Stimulated activated CD8-positive, alpha-beta memory T cell treated with anti-CD3 and anti-CD28 coated beads, Interleukin-15, amount 100 ng/mL, for 1 hour (primary cell): ENCODE measurements around the gene CEACAM21.

Experiments used
- DNase-seq: peaks from one replicate; pipeline ENCODE4 v3.0.0-alpha.2; 2020; ENCODE audit warnings: low read depth

CEACAM21 gene

DNA sequence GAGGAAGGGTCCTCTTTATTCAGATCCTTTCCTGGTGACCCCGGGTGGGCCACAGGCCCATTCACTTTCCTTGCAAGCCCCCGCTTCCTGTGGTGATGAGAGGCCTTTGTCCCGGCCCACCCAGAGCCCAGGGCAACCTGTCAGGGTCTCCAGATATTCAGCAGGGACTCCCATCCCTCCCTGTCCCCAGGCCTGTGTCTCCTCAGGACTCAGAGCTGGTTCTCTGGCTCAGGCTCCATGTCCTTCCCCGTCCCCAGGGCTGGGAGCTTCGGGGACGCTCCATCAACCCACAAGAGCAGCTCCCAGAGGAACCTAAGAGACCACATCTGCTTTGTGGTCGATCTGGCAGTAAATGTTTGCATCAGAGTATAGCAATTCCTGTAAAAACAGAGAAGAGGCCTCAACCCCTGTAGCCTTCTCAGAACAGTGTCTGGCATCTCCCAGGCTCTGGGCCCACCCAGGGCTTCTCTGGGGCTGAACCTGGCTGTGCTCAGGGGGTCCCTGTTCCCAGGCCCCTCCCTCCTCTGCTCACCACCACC, 43.1 kb downstream of the CEACAM21 start:
- DNase-seq: no peak

DNA sequence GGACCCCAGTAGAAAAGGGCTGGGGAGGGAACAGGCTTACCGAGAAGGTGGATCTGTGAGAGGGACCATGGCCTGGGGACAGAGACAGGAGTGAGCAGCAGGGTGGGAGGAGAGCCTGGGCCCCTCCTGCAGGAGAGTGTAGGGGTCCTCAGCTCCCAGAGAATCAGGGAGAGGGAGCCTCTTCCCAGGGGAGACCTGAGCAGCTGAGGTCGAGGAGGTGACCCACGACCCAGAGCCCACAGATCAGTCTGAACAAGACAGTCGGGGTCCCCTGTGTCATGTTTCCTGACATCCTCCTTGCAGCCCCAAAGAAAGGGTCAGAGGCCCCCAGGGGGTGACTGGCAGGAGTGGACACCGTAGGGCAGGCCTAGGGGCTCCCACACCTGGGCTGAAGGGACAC, 44.2 kb downstream of the CEACAM21 start:
- DNase-seq: no peak

DNA sequence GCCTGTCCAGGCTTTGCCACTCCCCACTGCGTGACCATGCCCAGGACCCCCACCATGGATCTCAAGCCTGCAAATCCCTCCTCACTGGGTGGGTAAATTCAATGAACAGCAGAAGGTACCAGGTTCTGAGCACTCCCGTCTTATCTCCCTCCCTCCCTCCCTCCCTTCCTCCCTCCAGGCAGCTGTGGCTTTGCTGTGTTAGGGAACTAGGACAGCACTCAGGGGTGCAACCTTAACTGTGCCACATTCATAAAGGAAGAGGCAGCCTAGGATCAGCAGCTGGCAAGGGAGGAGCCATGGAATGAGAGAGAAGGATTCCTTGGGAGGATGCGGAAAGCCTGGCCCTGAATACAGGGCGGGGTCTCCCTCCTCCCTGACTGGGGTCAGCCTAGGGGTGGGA, 45.3 kb downstream of the CEACAM21 start:
- no peak for DNase-seq

DNA sequence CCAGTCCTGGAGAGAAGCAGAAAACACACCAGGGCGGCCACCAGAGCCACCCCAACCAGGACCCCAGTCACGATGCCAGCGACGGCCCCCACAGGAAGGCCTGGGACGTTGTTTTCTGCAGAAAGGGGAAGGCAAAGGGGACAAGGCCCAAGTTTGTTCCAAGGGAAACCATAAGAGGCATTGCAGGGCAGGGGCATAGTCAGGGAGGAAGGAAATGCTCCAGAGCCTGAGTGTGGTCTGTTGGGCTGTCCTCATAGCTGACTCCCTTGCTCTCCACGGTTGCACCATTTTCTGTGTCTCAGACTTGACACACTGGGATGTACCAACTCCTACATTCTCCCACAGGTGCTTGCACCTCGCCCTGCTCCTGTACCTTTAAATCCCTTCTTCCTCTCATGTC, 45.7 kb downstream of the CEACAM21 start:
- DNase-seq: no peak

DNA sequence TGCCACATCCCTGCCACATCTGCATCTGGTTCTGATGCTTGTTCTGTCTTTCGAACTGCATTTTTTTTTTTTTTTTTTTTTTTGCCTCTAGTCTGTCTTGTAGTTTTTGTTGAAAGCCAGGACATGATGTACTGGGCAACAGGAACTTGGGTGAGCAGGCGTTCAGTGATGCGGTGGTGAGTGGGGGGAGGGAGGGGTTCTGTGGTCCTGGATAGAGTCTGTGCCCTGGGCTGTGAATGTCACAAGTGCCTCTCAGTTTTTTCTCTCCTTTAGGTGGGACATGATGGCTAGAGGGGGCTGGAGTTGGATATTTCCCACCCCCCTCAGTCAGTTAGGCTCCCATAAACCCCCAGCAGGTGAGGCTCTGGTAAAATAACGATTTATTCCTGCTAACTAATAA, 47.4 kb downstream of the CEACAM21 start:
- no peak for DNase-seq

DNA sequence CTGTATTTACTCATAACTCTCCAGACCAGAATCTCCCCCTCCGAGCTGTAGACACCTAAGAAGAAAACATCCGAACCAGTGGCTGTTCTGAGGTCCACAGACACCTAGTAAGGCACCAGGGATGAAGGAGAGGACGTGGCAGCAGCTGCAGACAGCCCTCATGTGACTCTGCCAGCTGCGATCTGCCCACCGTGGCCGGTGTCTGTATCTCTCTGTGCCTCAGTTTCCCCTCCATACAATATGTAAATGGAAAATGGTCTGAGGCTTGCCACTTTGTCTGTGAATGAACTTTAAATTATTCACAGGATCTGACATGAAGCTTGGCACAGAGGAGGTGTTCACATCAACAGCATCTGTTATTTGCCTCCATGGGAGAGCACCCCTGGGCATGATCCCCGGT, 48.5 kb downstream of the CEACAM21 start:
- DNase-seq: no peak

DNA sequence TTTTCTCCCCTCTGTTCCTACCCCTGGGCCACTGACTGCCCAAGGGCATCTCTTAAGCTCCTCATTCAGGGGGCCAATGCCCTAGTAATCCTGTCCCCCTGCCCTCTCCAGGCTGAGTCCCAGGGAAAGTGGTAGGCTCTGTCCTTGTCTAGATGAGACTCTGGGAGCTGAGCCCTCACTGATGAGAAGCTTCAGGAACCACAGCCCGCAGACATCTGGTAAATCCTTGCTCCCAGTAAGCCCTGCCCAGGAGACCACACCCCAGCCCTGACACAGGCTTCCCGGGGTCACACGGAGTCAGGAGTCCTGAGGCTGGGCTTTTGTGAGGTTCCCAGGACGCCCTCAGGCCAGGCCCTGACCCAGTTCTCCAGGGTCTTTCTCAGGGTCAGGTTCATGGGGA, 49.0 kb downstream of the CEACAM21 start:
- no peak for DNase-seq

DNA sequence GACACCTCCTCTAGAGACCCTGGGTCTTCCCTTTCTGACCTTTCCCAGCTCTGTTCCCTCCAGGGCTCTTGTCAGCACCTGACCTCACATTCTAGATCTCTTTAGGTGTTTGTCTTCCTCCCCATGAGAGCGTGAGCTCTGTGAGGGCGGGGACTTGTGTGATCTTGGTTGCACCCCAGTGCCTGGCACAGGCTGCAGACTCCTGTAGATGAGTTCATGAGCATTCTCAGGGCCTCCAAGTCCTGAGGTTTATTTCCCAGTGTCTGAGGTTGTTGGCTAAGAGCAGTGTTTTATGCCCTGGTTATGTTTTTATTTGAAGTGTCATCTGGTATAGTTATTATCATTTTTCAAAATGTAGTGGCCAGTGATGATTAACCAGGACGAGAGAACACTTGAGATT, 50.3 kb downstream of the CEACAM21 start:
- no peak for DNase-seq

DNA sequence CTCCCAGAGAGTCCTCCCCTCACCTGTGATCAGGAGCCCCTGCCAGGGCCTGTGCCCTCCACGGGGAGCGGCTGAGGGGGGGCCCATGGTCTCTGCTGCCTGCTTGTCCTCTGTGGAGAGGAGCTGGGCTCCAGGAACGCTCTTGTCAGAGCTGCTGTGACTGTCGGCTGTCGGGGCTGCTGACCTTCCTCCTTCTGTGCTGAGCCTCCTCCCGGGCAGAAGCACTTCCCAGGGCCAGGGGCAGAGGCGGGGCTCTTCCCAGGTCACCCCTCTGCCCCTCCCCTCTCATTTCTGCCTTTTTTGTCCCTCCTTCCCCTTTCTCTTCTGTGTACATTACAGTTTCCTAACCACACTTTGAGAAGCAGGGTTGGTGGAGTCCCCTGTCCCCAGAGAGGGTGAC, 50.9 kb downstream of the CEACAM21 start, which contains the start of gene CEACAM4:
TSS of gene CEACAM4 (minus strand) at position 198 of the 400 bp plus-strand sequence. CDS start at position 87, 111 bp downstream.
- no peak for DNase-seq

DNA sequence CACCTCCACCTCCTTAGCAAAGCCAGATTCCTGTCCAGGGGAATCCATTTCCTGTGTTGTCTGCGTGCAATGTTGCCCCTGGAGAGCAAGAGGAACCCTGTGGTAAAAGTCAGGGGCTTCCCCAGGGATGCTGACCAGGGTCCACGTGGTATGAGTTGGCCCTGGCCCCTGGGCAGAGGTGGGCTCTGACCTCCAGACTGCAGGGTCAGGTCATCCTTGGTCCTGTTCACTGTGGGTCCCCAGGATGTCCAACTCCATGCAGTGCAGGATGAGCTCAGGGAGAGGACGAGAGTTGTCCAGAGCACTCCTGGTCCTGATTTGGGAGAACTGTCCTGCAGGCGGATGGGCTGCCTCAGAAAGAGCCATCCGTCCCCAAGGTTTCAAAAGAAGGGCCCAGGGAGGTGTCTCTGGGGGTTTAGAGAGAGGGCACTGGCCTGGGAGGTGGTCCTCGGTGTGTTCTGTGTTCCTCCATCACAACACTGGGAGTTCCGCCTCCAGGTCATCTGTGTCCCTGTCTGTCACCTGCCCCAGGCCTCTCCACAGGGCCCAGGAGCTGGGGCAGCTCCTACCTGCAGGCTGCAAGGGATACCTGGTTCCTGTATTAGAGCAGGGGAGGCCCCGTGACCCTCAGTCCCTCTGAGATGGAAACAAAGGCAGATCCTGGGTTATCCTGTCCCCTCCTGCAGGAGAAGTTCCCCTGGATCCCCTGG, 52.2 kb downstream of the CEACAM21 start:
- no peak for DNase-seq
